Parathyroid adenoma (tissue), 2 donors: ENCODE data around the gene SPN.
"Not testable (repeated sequence)": the region's sequence is repeated elsewhere in the genome, so short reads cannot be mapped to it uniquely, and the experiment has no call there.

Experiments used
- H2AFZ ChIP-seq: fragments of 300-600 bp; sonication (generic); one replicate; pipeline ENCODE4 v1.7.0; 2017; ENCODE audit warnings: antibody characterized with exemption, mild to moderate bottlenecking
- H3K27ac ChIP-seq: fragments of 300-600 bp; sonication (generic); one replicate; pipeline ENCODE4 v1.7.0; 2017
- H3K27me3 ChIP-seq: fragments of 300-600 bp; sonication (generic); one replicate; pipeline ENCODE4 v1.7.0; 2017; ENCODE audit warnings: low read length; ENCODE audit not compliant: control insufficient read depth, insufficient read depth
- H3K36me3 ChIP-seq: fragments of 300-600 bp; sonication (generic); one replicate; pipeline ENCODE4 v1.7.0; 2017; ENCODE audit warnings: low read length; ENCODE audit not compliant: control insufficient read depth, insufficient read depth
- H3K4me1 ChIP-seq: fragments of 300-600 bp; sonication (generic); one replicate; pipeline ENCODE4 v1.7.0; 2017; ENCODE audit warnings: control low read depth
- H3K4me2 ChIP-seq: fragments of 300-600 bp; sonication (generic); one replicate; pipeline ENCODE4 v1.7.0; 2017; ENCODE audit warnings: low read length
- H3K4me3 ChIP-seq: fragments of 300-600 bp; sonication (generic); one replicate; pipeline ENCODE4 v1.7.0; 2017; ENCODE audit warnings: low read depth, low read length
- H3K79me2 ChIP-seq: fragments of 300-600 bp; sonication (generic); one replicate; pipeline ENCODE4 v1.7.0; 2017; ENCODE audit warnings: control low read depth
- H3K9ac ChIP-seq: fragments of 300-600 bp; sonication (generic); one replicate; pipeline ENCODE4 v1.7.0; 2017; ENCODE audit warnings: mild to moderate bottlenecking
- H3K9me3 ChIP-seq: fragments of 300-600 bp; sonication (generic); one replicate; pipeline ENCODE4 v1.7.0; 2017; ENCODE audit warnings: low read length; ENCODE audit not compliant: control insufficient read depth
- CTCF ChIP-seq: fragments of 300-600 bp; sonication (generic); IDR thresholded peaks from one replicate; pipeline ENCODE4 v1.7.0; 2017; ENCODE audit warnings: antibody characterized with exemption, mild to moderate bottlenecking
- donor health status: primary hyperparathyroidism.

Gene SPN

GRCh38 chr16:29702269-29702668 lies 39.2 kb downstream of the SPN start:
- Histone ChIP-seq H3K4me3 (no peak overlapping the region), H3K27ac (no peak overlapping the region), H3K4me1 (no peaks in the 10 kb centered on the region)

DNA sequence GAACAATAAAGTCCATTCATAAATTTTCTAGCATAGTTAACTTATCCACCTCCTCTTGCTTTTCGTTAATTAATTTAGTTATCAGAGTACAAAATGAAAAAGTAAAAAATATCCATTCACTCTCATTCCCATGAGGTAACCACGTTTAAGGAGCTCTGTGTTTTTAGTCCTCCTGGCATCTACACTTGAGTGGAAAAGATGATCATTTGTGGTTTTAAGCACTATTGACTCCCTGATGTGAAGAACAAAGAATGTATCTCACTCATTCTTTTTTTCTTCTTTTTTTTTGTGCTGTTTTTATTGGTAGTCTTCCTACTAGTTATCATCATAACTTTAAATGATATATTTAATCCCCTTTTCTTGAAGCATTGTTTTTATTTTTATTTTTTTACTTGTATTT lies 42.0 kb downstream of the SPN start:
- TF ChIP-seq CTCF: no peak
- no peaks in the 10 kb centered on the region for H3K4me1 ChIP-seq
- H3K79me2 ChIP-seq: no peaks in the 10 kb centered on the region
- H3K4me2 ChIP-seq: no peak overlapping the region
- H3K9me3 ChIP-seq: no peaks in the 10 kb centered on the region
- H3K9ac ChIP-seq: no peak overlapping the region
- H3K27me3 ChIP-seq: no peaks in the 10 kb centered on the region
- no peak overlapping the region for H3K27ac ChIP-seq
- H3K36me3 ChIP-seq: no peaks in the 10 kb centered on the region
- no peak overlapping the region for H2AFZ ChIP-seq
- H3K4me3 ChIP-seq: no peak overlapping the region

More at GRCh38 chr16:29702269-29702668, 39.2 kb downstream of the SPN start:
- H3K4me2 ChIP-seq: no peak overlapping the region
- H2AFZ ChIP-seq: no peak overlapping the region
- H3K9me3 ChIP-seq: no peaks in the 10 kb centered on the region
- no peak overlapping the region for H3K9ac ChIP-seq
- no peaks in the 10 kb centered on the region for H3K79me2 ChIP-seq
- TF ChIP-seq CTCF: no peak
- H3K36me3 ChIP-seq: no peaks in the 10 kb centered on the region
- H3K27me3 ChIP-seq: no peaks in the 10 kb centered on the region

- H3K27me3 ChIP-seq, H3K9me3 ChIP-seq, H3K27ac ChIP-seq, H3K9ac ChIP-seq, H3K4me1 ChIP-seq, H3K79me2 ChIP-seq, H3K4me3 ChIP-seq, H3K4me2 ChIP-seq, H2AFZ ChIP-seq, H3K36me3 ChIP-seq: not testable (repeated sequence)
Measured at GRCh38 chr16:29707160-29707559, 44.1 kb downstream of the SPN start.

DNA sequence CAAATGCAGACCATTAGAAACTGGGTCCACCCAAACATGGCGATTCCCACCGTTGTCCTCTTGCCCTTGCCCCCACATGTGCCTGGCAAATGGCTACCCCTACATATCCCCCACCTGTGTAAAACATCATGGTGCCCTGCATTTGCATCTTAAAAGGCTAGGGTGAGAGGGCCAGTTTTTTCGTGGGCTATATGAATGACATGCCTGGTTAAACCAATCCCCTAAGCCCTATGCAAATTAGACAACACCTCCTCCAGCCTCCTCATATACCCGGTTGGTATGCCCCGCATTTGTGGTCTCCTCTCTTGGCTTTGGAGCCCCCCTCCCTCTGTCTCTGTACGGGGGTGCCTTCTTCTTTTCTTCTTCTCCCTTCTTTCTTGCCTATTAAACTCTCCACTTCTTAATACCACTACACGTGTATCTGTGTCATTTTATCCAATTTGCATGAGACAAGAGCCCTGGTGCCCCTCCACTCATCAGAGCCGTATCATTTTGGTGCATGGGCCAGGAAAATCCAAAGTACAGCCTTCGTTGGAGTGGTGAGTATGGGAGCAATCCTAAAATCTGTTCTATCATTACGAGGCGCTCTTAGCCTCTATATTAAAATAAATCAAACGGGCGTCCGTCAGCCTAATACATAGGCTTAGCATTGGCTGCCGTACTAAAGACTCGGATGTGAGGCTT lies 46.0 kb downstream of the SPN start:
- Histone ChIP-seq H3K9ac (no peak overlapping the region), H3K4me2 (no peak overlapping the region), H3K4me1 (no peaks in the 10 kb centered on the region), H3K9me3 (no peaks in the 10 kb centered on the region), H3K79me2 (no peaks in the 10 kb centered on the region), H3K27me3 (no peaks in the 10 kb centered on the region), H2AFZ (no peak overlapping the region), H3K4me3 (no peak overlapping the region), H3K27ac (no peak overlapping the region), H3K36me3 (no peaks in the 10 kb centered on the region)
- TF ChIP-seq CTCF: no peak

DNA sequence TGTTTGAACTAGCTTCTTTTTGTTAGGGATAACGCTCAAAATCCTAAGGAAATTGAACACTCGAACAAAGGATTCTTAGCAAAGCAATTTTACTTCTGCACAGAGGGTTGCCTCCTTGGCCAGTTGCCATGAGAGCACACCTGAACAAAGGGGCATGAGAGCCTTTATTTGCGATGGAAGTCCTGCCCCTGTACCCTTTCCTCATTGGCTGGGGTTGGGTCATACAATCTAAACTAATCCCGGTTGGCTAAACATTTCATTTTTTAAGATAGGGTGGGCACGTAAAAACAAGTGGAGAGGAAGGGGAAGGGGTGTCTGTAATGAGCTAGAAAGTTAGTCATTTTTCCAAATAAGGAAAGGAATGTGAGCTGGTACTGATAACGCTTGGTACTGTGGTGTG lies 46.6 kb downstream of the SPN start:
- not testable (repeated sequence) for H3K36me3 ChIP-seq, H3K27me3 ChIP-seq, H3K4me1 ChIP-seq, H3K4me2 ChIP-seq, H3K9me3 ChIP-seq, H3K9ac ChIP-seq, H2AFZ ChIP-seq, H3K27ac ChIP-seq, H3K79me2 ChIP-seq, H3K4me3 ChIP-seq
